RPMI8226 (cell line): ENCODE data around the gene RSRC1.
"Not testable (repeated sequence)": the region's sequence is repeated elsewhere in the genome, so short reads cannot be mapped to it uniquely, and the experiment has no call there.

Experiments
- DNase-seq: peaks from one replicate; pipeline ENCODE4 v3.0.0-alpha.2; 2015

The RSRC1 gene

GRCh38 chr3:158244274-158244673, 134.4 kb downstream of the RSRC1 start:
- DNase-seq = no peak

GRCh38 chr3:158247288-158247687, 137.4 kb downstream of the RSRC1 start:
- no peak for DNase-seq

GRCh38 chr3:158248261-158248660, 138.4 kb downstream of the RSRC1 start:
- no peak for DNase-seq

GRCh38 chr3:158249183-158249582, 139.3 kb downstream of the RSRC1 start:
- no peak for DNase-seq

- DNase-seq = no peak
Observed at GRCh38 chr3:158258619-158259018, 148.7 kb downstream of the RSRC1 start.

- DNase-seq = peak; percentile 17
Observed at GRCh38 chr3:158260392-158260791, 150.5 kb downstream of the RSRC1 start.

GRCh38 chr3:158261371-158261991, 151.6 kb downstream of the RSRC1 start:
- DNase-seq = no peak

GRCh38 chr3:158264894-158265293, 155.0 kb downstream of the RSRC1 start:
- DNase-seq = no peak

- no peak for DNase-seq
Observed at GRCh38 chr3:158267015-158267414, 157.1 kb downstream of the RSRC1 start.

- no peak for DNase-seq
Observed at GRCh38 chr3:158269942-158270341, 160.1 kb downstream of the RSRC1 start.

- DNase-seq = no peak
Observed at GRCh38 chr3:158272081-158272480, 162.2 kb downstream of the RSRC1 start.

GRCh38 chr3:158273656-158274055, 163.8 kb downstream of the RSRC1 start:
- no peak for DNase-seq

- DNase-seq = no peak
Observed at GRCh38 chr3:158278187-158278586, 168.3 kb downstream of the RSRC1 start.

GRCh38 chr3:158279609-158280008, 169.7 kb downstream of the RSRC1 start:
- DNase-seq = no peak

- DNase-seq = no peak
Observed at GRCh38 chr3:158295771-158296170, 185.9 kb downstream of the RSRC1 start.

GRCh38 chr3:158297940-158298339, 188.1 kb downstream of the RSRC1 start:
- DNase-seq = no peak

GRCh38 chr3:158308236-158308928, 198.5 kb downstream of the RSRC1 start:
- no peak for DNase-seq

GRCh38 chr3:158312560-158313141, 202.8 kb downstream of the RSRC1 start:
- no peak for DNase-seq

- DNase-seq = peak; percentile 74
Observed at GRCh38 chr3:158313338-158313927, 203.5 kb downstream of the RSRC1 start.

- no peak for DNase-seq
Observed at GRCh38 chr3:158314426-158315357, 204.8 kb downstream of the RSRC1 start.

GRCh38 chr3:158329696-158330441, 220.0 kb downstream of the RSRC1 start:
- DNase-seq = not testable (repeated sequence)

GRCh38 chr3:158330870-158331269, 221.0 kb downstream of the RSRC1 start:
- no peak for DNase-seq
